Hippocampal formation (tissue), 2 donors: Measurements from ENCODE around the gene HPCAL4.

ENCODE experiments used
- DNase-seq, 2 donors: peaks; one replicate each; lab custom pipeline; 2025; lab: John Stamatoyannopoulos, UW

The HPCAL4 gene

GRCh38 chr1:39650431-39650830, 40.8 kb downstream of the HPCAL4 start:
- no peak for DNase-seq

- no peak for DNase-seq
Measured at GRCh38 chr1:39649636-39650185, 41.5 kb downstream of the HPCAL4 start.

- no peak for DNase-seq
Measured at GRCh38 chr1:39648496-39648895, 42.7 kb downstream of the HPCAL4 start.

- no peak for DNase-seq
Measured at GRCh38 chr1:39647247-39647646, 44.0 kb downstream of the HPCAL4 start.

GRCh38 chr1:39646232-39647081, 44.8 kb downstream of the HPCAL4 start:
- DNase-seq: no peak

GRCh38 chr1:39645411-39646043, 45.7 kb downstream of the HPCAL4 start:
- no peak for DNase-seq

GRCh38 chr1:39643705-39644104, 47.5 kb downstream of the HPCAL4 start:
- no peak for DNase-seq

GRCh38 chr1:39642796-39643195, 48.4 kb downstream of the HPCAL4 start:
- no peak for DNase-seq

- DNase-seq: no peak
Measured at GRCh38 chr1:39640861-39641260, 50.4 kb downstream of the HPCAL4 start.

GRCh38 chr1:39639305-39640130, 51.7 kb downstream of the HPCAL4 start, which contains the start of gene HEYL:
TSS of gene HEYL (minus strand) at chr1:39639643. CDS start at chr1:39639625, 18 bp downstream.
- peak in 1 of 2 donors; percentile 7 for DNase-seq

- no peak for DNase-seq
Measured at GRCh38 chr1:39638965-39639304, 52.3 kb downstream of the HPCAL4 start.

GRCh38 chr1:39637361-39637760, 53.9 kb downstream of the HPCAL4 start:
- DNase-seq: no peak

- DNase-seq: no peak
Measured at GRCh38 chr1:39635871-39636210, 55.4 kb downstream of the HPCAL4 start.

GRCh38 chr1:39635205-39635870, 55.9 kb downstream of the HPCAL4 start:
- no peak for DNase-seq

GRCh38 chr1:39633422-39633821, 57.8 kb downstream of the HPCAL4 start:
- DNase-seq: no peak

- DNase-seq: no peak
Measured at GRCh38 chr1:39632682-39633417, 58.4 kb downstream of the HPCAL4 start.

- no peak for DNase-seq
Measured at GRCh38 chr1:39632323-39632681, 58.9 kb downstream of the HPCAL4 start.

- DNase-seq: no peak
Measured at GRCh38 chr1:39631361-39632322, 59.6 kb downstream of the HPCAL4 start.

GRCh38 chr1:39628807-39629350, 62.4 kb downstream of the HPCAL4 start:
- no peak for DNase-seq
